ENCODE measurements around the gene KNDC1.
"Not testable (repeated sequence)": the region's sequence is repeated elsewhere in the genome, so short reads cannot be mapped to it uniquely, and the experiment has no call there.

KNDC1 gene

DNA sequence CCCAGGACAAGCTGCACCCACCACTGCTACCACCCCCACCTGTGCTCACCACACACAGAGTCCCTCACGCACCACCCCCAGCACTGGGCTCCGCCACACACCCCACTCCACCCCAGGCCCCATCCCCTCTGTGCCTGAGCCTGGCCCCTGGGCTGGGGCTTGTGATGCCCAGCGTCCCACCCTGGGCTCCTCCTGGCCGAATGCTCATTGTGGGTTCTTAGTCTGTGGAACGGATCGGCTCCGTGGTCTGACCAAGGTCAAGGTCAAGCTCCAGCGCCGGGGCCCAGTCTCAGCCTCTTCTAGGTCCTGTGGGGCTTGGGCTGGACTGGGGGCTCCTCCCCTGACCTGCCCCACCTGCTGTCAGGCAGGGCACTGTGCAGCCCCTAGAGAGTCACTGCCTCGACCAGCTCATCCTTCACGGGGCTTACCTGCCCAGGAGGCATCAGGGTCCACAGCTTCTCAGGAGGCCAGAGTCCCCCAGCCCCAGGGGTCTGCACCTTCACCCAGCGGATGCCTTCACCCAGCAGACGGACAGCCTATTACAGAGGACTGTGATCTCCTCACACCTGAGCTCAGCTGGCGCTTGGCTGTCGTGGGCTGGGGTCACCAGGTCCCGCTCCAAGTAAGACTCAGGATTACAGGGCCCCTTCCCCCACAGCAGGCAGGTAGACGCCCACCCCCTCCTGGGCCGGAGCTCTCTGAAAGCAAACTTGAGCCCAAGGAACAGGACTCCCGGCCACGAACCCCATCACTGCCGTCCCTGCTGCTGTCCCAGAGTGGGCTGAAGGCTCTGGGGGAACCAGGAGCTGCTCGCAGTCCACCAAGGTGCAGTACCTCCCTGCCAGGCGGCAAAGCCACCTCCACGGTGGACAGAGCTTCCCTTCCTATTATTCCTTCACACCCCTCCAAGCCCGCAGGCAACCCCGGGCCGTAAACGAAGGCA, 54.7 kb downstream of the KNDC1 start:
- no peak for FAIRE-seq
- no peak for DNase-seq (ENCODE audit: insufficient read length, low spot score)
- TF ChIP-seq POLR2A (IDR thresholded peaks at IDR 0.05; ENCODE audit: low read depth, low read length): no peak

DNA sequence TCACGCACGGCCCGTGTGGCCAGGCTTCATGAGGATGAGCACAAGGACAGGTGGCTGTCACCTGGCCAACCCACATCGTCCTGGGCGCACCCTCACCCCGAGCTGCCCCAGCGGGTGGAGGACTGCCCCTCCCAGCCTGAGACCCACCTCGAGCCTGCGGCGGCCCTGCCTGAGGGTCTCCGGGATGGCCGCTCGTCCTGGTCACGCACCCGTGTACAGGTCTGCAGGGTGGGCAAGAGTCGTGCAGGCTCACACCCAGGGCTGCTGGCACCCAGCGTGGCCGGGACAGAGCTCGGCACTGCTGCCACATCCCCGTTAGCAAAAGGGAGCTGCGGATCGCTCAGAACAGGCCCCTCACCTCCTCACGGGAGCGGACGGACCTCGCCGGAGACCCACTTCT, 55.6 kb downstream of the KNDC1 start:
- FAIRE-seq (no peak), DNase-seq (ENCODE audit: insufficient read length, low spot score) (no peak)
- no peak for TF ChIP-seq POLR2A (IDR thresholded peaks at IDR 0.05; ENCODE audit: low read depth, low read length)

DNA sequence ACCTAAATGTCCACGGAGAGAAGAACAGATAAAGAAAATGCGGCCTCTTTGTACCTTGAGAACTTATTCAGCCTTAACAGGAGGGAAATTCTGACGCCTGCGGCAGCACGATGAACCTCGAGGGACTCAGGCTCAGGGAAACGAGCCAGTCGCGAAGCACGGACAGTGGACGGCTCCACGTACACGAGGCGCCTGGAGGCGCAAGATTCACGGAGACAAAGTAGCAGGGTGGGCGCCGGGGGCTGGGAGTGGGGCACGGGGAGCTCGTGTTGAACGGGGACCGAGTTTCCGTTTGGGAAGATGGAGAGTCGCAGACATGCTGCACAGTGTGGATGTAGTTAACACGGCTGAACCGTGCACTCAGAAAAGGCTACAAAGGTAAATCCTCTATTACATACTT, 56.8 kb downstream of the KNDC1 start:
- no peak for TF ChIP-seq POLR2A (IDR thresholded peaks at IDR 0.05; ENCODE audit: low read depth, low read length)
- FAIRE-seq: no peak
- DNase-seq (ENCODE audit: insufficient read length, low spot score): no peak

DNA sequence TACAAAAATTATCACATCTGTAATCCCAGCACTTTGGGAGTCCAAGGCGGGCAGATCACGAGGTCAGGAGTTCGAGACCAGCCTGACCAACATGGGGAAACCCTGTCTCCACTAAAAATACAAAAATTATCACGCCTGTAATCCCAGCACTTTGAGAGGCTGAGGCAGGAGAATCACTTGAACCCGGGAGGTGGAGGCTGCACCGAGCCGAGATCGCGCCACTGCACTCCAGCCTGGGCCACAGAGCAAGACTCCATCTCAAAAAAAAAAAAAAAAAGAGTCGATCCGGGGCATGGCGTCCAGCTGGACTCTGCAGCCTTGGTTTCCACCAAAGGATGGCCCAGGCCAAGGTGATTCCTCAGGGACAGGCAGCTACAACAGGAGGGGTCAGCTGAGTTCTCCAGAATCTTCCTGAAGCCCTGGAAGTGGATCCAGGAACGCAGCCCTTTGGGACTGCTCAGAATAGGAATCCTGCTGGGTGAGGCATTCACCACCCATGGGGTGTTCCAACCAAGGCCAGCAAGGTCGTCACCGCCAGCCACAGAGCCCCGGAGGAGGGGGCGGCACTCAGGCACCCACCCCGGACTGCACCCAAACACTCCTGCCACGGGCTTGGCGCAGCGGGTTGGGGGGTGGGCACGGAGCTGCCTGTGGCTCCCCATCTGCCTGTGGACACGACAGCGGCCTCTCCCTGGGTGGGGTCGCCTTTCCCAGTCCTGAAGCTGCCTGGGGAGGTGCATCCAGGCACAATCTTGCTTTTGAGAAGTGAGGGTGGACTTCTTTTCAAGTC, 58.0 kb downstream of the KNDC1 start:
- DNase-seq (ENCODE audit: insufficient read length, low spot score) (no peak), FAIRE-seq (no peak)
- TF ChIP-seq POLR2A (IDR thresholded peaks at IDR 0.05; ENCODE audit: low read depth, low read length): no peak

DNA sequence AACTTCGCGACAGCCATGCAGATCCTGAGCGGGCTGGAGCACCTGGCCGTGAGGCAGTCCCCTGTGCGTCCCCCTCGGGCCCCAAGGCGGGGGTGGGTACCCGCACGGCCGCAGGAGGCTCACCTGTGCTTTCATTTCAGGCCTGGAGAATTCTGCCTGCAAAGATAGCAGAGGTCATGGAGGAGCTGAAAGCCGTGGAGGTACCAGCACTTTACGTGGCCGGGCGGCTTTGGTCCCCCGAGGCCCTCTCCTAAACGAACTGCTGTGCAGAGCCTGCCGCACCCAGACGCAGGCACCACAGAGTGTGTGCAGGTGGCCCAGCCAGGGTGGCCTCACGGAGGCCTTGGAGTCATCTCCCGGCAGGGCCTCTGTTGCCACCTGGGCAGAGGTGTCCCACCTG, 58.9 kb downstream of the KNDC1 start:
- DNase-seq (ENCODE audit: insufficient read length, low spot score): no peak
- no peak for FAIRE-seq
- TF ChIP-seq POLR2A (IDR thresholded peaks at IDR 0.05; ENCODE audit: low read depth, low read length): no peak

DNA sequence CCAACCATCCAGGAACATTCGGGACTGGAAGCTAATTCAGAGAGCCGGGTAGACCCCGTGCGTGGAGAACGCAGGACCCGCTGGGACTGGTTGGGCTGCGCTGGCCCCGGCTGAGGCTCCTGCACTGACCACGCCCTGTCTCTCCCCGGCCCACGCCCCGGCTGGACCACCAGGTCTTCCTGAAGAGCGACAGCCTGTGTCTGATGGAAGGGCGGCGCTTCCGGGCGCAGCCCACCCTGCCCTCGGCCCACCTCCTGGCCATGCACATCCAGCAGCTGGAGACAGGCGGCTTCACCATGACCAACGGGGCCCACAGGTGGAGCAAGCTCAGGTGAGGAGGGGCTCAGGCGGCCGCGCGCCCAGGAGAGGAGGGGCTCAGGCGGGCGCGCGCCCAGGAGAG, 59.8 kb downstream of the KNDC1 start:
- TF ChIP-seq POLR2A (IDR thresholded peaks at IDR 0.05; ENCODE audit: low read depth, low read length): no peak

DNA sequence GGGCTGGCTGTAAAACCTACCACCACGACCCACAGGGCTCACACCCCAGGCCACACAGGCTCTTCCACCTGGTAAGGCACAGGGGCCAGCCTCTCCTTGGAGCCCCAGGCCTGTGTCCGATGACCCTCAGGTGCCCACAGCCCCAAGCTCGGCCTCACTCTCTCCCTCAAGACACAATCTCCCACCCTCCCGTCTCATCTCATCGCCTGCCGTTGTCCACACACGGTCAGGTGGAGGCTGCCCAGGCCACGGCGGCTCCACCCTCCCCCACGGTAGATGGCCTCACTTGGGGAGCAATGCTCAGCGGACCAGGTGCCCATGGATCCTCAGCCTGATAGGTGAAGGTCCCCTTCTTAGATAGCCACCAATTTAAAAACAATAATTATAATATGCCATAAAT, 61.3 kb downstream of the KNDC1 start:
- DNase-seq (ENCODE audit: insufficient read length, low spot score) (no peak), FAIRE-seq (no peak)
- TF ChIP-seq POLR2A (IDR thresholded peaks at IDR 0.05; ENCODE audit: low read depth, low read length): no peak

More for the DNA sequence above, 59.8 kb downstream of the KNDC1 start:
- FAIRE-seq (no peak), DNase-seq (ENCODE audit: insufficient read length, low spot score) (no peak)

DNA sequence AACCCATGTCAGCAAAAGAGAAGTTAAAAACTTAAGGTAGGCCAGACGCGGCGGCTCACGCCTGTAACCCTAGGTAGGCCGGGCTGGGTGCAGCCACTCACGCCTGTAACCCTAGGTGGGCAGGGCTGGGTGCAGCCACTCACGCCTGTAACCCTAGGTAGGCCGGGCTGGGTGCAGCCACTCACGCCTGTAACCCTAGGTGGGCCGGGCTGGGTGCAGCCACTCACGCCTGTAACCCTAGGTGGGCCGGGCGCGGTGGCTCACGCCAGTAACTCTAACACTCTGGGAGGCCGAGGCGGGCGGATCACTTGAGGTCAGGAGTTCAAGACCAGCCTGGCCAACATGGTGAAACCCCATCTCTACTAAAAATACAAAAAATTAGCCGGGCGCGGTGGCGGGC, 61.7 kb downstream of the KNDC1 start:
- DNase-seq (ENCODE audit: insufficient read length, low spot score); FAIRE-seq: not testable (repeated sequence)

DNA sequence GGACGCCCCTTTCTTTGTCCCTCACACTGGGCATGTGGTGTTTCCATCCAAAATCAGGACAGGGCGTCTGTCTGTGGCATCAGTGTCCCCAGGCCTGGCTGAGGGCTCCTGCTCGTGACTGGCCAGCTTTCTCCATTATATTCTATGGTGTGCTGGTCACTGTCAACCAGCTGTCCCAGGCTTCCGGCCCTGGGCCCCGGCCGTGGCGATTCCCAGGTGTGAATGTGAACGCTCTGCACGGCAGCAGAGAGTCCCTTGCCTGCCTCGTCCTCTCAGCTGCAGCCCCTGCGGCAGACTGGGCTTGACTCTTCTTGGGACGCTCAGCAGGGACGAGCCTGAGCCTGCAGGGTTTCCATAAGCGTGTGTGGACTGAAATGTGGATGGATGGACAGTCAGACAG, 64.1 kb downstream of the KNDC1 start:
- DNase-seq (ENCODE audit: insufficient read length, low spot score) (no peak), FAIRE-seq (no peak)
- TF ChIP-seq POLR2A (IDR thresholded peaks at IDR 0.05; ENCODE audit: low read depth, low read length): no peak

DNA sequence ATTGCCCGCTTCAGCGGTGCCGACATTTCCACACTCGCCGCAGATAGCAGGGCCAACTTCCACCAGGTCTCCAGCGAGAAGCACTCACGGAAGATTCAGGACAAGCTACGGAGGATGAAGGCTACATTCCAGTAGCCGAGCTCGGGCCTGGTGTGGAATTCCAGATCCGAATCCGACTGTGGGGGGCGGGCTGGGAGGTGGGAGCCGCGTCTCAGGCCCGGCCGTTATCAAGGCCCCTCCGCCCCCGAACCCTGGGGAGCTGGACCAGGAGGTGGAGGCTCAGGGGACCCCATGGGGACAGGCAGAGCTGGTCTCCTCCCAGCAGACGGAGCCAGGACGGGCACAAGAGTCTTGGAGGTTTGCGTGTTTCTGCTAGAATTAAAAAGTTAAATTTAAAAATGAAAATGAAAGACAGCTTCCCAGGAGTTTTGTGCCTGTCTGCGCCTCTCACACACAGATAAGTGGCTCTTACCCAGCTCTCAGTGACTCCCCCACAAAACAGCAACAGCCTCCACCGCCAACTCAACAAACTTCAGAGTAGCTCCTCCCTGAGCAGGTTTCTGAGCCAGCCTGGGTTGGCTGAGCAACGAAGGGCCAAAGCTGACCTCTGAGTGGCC, 64.8 kb downstream of the KNDC1 start:
- no peak for DNase-seq (ENCODE audit: insufficient read length, low spot score)
- no peak for FAIRE-seq
- TF ChIP-seq POLR2A (IDR thresholded peaks at IDR 0.05; ENCODE audit: low read depth, low read length): no peak

DNA sequence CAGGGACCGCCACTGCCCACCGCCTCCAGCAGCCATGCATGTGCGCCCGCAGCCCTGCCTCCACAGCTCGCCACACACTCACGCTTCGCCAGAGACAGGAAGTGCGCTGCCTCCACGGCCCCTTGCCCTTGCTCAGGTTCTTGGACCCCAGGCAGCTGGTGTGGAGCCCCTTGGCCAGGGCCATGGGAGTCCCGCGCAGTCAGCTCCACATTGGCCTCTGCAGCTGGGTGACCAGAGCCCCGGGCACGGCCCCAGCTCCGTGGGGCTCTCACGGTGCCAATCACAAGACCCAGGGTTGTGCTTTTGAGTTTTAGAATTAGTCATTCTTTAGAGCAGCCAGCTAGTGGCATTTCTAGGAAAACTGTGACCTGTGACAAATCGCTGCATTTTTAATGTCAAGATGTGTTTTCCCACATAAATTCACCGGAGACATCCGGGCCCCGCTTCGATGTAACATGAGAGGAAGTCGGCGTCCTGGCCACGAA, 65.7 kb downstream of the KNDC1 start:
- TF ChIP-seq POLR2A (IDR thresholded peaks at IDR 0.05; ENCODE audit: low read depth, low read length): no peak
- FAIRE-seq: no peak
- no peak for DNase-seq (ENCODE audit: insufficient read length, low spot score)

DNA sequence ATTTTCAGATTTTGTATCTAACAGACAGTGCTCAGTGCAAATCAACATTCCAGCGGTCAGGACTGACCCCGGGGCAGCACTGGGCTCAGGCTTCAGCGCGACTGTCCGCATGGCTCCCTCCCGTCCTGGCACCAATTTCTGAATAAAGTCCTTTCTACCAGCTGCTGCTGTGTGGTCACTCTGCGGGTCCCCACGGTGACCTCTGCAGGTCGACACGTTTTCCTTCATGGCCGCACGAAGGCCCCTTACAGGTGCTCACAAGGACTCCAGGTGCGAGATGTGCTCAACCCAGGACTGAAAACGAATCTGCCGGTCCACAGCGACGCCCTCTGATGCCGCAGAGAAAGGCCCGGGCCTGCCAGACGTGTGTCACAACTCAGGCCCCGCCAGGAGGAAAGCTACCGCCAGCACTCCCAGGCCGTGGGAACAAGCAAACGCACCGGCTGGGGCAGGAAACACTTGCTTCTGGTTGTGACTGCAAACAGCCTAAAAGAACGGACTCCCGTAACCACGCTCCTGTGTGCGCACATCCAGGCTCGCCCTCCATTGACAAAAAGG, 66.3 kb downstream of the KNDC1 start:
- DNase-seq (ENCODE audit: insufficient read length, low spot score) (no peak), FAIRE-seq (no peak)
- TF ChIP-seq POLR2A (IDR thresholded peaks at IDR 0.05; ENCODE audit: low read depth, low read length): no peak

DNA sequence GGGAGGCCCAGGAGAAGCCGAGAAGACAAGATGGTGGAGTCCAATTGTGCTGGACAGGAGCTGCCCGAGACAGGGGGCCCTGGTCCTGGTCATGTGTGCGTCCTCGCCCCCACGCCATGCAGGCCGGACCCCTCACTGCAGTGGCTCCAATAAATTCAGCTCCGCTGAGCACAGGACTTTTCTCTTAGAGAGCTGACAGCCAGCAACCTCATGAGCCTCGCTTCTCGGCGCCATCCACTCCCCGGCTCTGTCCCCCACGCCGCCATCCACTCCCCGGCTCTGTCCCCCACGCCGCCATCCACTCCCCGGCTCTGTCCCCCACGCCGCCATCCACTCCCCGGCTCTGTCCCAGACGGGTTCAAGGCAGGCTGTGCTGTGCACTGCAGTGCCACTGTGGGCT, 67.2 kb downstream of the KNDC1 start:
- no peak for DNase-seq (ENCODE audit: insufficient read length, low spot score)
- FAIRE-seq: no peak
- TF ChIP-seq POLR2A (IDR thresholded peaks at IDR 0.05; ENCODE audit: low read depth, low read length): no peak

Measured in H54 (cell line).